Measurements from ENCODE around the gene EXOC5.

EXOC5 gene

GRCh38 chr14:57160333-57160732 lies 108.4 kb downstream of the EXOC5 start:
- no peak overlapping the region for H3K27ac ChIP-seq
- TF ChIP-seq CTCF (conservative IDR thresholded peaks at IDR 0.05) = no peak

- no peak for TF ChIP-seq CTCF (conservative IDR thresholded peaks at IDR 0.05)
- no peak overlapping the region for H3K27ac ChIP-seq
These were observed 115.4 kb downstream of the EXOC5 start for GRCh38 chr14:57153286-57153685.

Data from VCaP (cell line).